Ovary (tissue), 3 donors: ENCODE data around the gene RPL27A.

Experiments
- POLR2A ChIP-seq: fragments of 450-650 bp; IDR thresholded peaks from one replicate; pipeline ENCODE4 v1.6.1; 2017; ENCODE audit warnings: antibody characterized with exemption, mild to moderate bottlenecking, moderate library complexity
- TF ChIP-seq, protein P1 (sequence below), 3 donors: fragments of 450-650 bp in 2 of 3; fragments of 200-600 bp in 1 of 3; IDR thresholded peaks; one replicate each; pipeline versions ENCODE4 v1.5.1 to v1.8.0; 2016 to 2022; ENCODE audit warnings: antibody characterized with exemption in 3 of 3, mild to moderate bottlenecking in 1 of 3
- donor health status: DM: no; HTN: no; CAD: no.

DNA sequence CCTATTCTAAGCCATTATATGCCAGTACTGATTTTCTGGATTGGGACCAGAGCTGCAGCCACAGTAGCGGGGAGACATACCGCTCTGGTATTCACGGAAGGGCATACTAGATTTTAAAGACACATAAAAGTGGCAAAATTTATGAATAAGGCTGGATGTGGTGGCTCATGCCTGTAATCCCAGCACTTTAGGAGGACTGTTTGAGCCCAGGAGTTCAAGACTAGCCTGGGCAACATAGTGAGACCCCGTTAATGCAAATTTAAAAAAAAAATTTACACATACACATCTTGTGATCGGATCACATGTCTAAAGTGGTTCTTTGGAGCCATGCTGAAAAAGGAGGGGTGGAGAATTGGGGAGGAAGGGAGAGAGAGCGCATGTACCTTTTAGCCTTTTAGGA, 9.0 kb downstream of the RPL27A start:
- TF ChIP-seq, protein P1, sequence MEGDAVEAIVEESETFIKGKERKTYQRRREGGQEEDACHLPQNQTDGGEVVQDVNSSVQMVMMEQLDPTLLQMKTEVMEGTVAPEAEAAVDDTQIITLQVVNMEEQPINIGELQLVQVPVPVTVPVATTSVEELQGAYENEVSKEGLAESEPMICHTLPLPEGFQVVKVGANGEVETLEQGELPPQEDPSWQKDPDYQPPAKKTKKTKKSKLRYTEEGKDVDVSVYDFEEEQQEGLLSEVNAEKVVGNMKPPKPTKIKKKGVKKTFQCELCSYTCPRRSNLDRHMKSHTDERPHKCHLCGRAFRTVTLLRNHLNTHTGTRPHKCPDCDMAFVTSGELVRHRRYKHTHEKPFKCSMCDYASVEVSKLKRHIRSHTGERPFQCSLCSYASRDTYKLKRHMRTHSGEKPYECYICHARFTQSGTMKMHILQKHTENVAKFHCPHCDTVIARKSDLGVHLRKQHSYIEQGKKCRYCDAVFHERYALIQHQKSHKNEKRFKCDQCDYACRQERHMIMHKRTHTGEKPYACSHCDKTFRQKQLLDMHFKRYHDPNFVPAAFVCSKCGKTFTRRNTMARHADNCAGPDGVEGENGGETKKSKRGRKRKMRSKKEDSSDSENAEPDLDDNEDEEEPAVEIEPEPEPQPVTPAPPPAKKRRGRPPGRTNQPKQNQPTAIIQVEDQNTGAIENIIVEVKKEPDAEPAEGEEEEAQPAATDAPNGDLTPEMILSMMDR (IDR thresholded peaks at IDR 0.05) = no peak
- no peak for TF ChIP-seq POLR2A
